Activated CD4-positive, alpha-beta T cell treated with anti-CD3 and anti-CD28 coated beads, Interleukin-2, amount 50 U/mL, for 16 hours (primary cell): Measurements from ENCODE around the gene NELFB.

Experiments
- DNase-seq: peaks from one replicate; pipeline ENCODE4 v3.0.0-alpha.2; 2020

NELFB gene

DNA sequence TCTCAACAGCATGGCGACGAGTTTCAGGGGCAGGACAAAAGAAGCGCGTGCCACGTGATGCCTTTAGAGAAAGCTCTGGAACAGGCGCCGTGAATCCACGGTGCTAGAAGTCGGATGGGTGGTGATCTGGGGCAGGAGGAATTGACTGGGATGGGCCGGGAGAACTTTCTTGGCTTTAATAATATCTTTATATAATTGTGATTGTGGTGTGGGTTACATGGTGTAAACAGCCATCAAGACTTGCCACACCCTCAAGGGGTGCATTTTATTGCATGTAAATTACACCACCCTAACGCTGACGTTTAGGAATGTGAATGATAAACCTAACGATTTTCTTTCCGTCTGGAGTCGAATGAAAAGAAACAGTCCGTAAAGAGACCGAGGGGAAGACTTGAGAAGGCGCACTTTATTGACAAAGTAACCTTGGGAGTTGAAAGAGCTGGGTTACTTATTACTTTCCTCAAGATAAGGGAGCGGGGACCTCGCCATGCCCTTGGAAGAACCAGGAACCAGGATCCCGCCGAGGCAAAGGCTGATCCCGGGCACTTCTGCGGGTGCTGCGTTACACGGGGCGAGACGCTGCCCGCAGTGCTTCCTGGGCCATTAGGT is 38.5 kb downstream of the NELFB start:
- DNase-seq, result no peak

DNA sequence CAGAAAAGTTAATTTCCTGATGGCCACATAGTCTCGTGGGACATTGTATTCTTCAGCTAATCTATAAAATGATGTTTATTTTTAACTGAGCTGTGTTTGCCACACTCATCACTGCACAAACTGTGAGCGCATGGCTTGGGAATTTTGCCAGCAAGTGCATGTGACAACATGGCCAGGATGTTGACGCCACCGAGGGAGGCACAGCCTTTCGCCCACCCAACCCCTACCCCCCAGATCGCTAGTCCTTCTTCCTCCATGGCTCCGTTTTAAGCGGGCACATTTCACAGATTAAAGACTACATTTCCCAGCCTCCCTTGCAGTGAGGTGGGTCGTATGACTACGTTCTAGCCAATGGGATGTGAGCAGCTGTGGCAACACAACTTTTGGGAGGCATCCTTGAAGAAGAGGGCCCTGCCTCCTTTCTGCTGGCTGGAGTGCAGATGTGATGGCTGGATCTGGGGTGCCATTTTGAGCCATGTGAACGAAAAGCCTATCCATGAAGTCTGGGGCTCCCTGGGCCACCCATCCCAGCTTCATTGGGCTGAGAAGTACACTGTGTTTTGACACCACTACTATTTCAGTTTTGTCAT is 39.1 kb downstream of the NELFB start:
- DNase-seq, result peak; percentile 61

DNA sequence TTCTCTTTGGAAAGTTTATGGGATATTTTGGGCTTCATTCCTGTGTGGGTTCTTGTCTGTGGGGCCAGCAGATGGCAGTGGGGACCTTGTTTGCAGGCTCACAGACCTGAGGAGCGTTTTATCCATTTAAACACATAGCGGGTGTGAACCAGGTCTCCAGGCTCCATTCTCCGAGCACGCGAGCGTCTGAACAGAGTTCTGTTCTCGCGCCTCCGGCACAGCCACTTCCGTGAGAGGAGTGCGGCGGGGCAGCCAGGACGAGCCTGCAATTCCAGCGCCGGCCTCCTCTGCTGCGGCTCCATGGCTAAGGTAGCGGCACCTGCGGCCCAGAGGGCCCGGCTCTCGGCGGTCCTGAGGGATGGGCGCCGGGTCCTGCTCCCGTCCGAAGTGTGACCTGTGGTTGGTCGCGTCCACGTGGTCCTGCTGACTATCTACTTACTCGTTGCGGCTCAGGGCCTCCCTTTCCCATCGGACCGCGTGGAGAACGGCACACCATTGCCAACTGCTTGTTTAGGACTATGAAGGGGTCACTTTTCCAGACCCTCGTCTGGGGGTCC is 39.6 kb downstream of the NELFB start:
- DNase-seq, result peak; percentile 22

DNA sequence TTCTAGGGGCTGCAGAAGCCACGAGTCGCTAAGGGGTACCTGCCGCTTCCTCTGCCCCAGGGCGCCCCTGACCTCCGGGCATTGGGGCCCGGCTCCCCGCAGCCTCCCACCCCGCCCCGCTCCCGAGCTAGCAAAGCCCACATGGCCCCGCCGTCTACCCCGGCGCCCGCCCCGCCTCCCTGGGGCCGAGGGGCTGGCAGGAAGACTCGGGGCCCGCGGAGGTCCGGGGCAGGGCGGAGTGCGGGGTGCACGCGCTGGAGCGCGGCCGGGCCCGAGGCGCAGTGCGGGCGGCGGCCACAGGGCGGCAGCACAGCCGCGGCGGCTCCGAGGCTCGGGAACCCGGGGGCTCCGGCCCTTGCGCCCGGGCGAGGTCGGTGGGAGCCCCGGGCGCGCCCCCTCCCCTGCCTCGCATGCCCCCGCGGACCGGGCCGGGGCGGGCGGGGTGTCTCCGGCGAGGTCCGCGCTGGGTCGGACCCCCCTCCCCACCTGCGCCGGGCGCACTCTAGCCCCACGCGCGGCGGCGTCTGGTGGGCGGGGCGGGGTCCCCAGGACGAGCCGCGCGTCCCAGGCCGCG is 40.2 kb downstream of the NELFB start:
- DNase-seq, result peak; percentile 51

DNA sequence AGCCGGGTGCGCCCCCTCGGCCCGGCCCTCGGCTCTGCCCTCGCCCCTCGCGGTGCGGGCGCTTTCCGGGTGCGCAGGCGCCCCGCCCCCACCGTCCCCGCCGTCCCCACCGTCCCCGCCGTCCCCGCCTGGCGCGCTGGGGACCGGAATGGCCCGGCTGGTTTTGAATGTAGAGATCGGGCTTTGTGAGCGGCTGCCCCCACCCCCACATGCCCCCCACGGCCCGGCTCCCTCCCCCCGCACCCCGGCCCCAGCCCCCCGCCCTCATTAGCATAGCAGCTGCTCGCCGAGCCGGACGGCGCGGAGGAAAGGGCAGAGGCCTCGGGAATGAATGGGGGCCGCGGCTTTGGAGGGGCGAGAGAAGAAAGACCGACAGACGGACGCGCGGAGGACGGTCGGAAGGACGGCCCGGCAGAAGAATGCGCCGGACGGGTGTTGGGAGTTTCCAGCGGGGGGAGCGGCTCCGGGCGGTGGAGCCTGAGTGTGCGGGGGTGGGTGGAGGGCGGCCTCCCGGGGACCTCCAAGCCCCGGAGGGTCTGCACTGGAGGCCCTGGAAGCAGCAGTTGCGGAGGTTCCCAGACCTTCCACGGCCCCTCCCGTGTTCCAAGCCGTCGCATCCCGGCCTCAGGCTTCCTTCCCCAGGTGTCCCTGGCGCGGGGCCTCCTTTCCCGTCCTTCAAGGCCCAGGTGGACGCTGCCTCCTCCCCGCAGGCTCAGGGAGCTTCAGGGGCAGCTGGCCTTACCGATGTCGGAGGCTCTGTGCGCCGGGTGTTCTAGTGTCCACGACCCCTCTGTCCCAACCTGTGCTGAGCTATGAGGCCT is 40.9 kb downstream of the NELFB start:
- no peak for DNase-seq

DNA sequence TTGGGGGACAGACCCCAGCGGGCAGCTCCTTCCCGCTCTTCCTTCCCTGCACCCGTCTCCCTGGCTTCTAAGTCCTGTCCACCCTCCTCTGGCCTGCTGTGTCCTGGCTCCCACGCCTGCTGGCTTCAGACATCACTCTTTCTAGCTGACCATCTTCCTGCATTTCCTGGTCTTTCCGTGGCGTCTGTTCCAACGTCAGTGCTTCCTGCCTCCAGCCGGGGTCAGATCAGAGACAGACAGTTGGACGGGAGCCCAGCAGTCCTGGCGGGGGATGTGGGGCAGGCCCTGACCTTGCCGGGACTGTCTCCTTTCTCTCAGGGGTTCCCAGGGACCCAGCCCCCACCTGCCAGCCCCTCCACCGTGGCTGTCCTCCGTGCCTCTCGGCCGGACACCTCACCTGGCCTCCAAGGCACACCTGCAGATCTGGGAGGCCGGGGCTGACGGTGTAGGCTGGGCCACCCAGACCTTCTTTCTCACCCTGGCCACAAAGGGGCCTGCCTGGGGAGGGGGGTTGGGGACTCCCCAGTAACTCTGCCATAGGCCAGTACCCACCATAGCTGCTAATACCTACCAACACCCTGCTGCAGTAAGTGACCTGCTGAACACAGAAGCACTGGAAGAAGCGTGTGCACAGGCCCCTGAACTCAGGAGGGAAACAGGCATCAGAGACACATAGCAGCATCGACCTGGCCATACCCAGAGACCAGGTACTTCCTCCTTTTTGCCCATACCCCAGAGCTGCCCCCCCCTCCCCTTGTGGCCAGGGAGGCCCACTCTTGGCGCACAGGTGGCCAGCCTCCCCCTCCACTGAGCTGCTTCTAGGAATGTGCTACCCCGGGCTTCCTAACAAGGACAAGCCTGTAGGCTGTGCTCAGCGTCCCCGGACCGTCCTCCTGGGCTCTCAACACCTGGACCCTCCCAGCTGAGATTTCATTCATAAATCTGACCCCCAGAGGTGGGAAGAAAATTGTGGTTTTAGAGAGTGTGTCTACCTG is 41.8 kb downstream of the NELFB start:
- no peak for DNase-seq

DNA sequence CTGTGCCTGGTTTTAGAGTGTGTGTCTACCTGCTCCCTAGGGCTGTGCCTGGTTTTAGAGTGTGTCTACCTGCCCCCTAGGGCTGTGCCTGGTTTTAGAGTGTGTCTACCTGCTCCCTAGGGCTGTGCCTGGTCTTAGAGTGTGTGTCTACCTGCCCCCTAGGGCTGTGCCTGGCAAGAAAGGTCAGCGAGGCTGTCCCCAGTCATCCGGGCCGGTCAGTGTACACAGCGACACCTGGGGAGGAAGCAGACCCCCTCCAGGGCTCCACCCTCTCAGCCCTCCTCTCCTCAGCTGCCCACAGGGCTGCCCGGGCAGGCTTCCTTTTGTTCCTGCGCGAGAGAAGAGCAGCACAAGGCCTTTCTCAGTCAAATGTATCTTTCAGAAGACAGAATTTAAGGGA is 42.8 kb downstream of the NELFB start:
- DNase-seq, result no peak

DNA sequence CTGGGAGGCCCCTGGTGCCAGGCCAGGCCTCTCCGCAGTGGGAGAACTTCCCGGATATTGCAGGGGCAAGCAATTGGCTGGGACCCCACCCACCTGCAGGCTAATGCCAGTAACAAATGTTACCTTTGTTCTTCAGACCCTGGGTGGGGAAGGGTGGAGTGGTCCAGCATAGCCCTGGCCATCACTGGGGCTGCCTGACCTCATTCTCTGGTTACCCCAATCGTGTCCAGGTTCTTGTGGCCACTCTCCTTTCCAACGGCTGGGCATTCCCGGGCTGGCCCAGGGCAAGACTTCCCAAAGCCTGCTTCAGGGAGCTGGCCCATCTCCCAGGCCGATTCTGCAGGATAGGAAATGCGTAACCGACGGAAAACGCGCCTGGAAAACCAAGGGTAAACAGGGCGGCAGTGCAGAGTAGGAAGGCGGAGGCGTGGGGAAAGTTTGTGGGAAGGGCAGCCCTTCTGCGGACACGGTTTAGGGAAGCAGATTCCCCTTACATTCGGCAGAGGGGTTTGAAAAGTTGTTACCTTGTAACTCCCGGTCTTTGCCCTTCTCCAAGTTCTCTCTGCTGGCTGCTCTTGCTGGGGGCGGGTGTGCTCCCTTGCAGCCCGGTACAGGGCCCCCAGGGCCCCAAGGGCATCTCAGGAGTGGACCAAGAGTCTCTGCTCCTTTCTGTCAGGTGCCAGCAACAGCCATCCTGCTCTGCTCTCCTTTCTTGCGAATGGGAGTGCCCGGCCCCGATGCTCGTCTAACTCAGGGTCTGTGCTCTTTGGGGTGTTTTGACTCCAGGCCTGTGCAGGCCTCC is 43.5 kb downstream of the NELFB start:
- DNase-seq, result no peak

DNA sequence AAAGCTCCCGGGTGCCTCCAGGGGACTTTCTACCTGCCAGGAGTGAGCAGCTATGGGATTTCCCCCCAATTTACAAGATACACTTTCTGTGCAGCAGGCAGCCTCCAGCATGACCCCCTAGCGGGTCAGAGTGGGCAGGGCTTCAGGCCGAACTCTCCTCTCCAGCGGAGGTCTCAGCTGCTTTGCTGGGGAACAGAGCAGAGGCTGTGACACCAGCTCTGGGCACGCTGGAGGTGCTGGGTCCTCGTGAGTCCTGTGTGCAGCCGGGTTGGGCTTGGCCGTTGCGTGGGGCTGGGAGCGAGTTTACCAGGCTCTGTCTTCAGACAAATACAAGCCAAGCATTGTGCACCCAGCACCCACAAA is 44.1 kb downstream of the NELFB start:
- no peak for DNase-seq

DNA sequence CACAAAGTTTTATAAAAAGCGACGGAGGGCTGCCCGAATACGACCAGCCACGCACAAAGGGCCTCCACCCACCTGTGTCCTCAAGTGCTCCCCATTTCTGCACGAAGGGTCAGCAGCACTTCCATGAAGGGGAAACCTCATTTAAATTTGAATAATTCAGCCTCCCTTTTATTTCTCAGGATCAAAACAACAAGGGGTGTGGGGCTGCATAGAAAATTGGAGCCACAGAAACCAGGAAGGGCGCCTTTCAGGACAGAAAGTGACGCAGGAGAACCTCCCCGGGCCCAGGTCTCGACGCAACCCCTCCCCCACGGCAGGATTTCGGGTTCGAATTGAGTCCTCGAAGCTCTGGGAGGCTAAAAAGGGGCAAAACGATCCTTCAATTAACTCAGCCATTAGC is 44.8 kb downstream of the NELFB start:
- DNase-seq, result no peak

DNA sequence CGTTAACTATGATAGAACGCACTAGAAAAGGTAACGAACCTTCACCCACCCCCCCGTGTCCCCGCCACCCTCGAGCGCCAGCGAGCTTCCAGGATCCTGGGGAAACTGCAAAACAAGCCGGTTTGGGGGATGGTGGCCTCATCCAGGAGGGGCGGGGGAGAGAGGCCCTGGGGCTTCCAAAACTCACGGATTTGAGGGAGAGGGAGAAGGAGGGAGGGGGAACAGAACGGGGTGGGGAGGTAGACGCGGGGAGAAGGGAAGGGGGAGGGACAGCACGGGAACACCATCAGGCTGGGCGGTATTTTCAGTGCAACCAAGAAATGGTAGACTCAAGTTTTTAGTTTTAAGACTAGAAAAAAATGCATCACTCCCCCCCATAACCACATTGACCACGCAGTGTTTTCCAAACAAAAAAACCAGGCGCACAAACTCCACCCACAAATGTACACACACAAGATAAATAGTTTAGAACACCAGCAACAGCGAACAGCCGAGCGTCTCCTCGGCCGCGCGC is 45.5 kb downstream of the NELFB start:
- DNase-seq, result no peak

DNA sequence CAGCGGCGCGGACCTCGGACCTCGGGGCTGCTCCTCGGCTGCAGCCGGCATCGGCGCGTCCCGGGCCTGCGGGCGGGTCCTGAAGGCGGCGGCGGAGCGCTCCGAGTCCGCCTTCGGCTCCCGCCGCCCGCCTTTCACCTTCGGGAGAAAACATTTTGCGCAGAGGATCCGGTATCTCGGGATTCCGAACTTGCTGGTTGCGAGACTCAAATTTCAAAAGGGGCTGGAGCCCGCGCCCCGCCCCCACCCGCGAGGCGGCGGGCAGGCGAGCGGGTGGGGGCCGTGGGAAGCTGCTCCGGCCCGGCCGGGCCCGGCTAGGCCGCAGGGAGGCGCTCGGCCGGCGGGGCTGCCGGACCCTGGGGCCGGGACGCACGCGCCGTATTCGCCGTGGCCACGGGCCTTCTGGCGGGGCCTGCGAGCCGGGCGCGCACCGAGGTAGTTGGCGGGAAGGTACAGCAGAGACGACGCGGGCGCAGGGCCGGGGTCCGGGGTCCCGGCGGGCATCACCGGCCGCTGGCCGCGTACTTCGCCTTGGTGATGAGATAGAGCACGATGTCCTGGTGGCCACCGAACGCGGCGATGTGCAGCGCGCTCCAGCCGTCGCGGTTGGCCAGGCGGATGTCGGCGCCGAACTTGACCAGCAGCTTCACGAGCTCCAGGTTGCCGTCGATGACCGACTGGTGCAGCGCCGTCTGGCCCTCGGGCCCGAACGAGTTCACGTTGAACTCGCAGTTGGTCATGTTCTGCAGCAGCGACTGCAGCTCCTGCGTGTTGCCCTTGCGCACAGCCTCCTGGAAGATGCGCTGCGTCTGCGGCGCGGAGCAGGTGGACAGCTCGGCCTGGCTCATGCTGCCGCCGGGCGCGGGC is 46.2 kb downstream of the NELFB start:
- no peak for DNase-seq

DNA sequence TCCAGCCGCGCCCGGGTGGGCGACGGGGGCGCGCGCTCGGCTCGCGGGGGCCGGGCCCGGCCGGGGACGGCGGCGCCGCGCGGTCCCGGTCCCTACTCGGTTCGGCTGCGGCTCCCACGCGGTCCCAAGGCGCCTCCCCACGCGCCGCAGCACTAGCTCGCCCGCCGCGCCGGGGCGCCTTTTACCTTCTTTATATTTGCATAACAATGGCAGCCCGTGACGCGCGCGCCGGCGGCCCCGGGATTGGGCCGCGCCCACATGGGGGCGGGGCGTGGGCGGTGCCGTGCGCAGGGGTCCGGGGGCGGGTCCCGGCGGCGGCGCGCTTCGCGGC is 47.0 kb downstream of the NELFB start, which contains the start of gene NRARP:
NRARP (minus strand) TSS at position 154 of the 331 bp plus-strand sequence. CDS start 343 bp downstream, outside the sequence.
- peak; percentile 89 for DNase-seq

DNA sequence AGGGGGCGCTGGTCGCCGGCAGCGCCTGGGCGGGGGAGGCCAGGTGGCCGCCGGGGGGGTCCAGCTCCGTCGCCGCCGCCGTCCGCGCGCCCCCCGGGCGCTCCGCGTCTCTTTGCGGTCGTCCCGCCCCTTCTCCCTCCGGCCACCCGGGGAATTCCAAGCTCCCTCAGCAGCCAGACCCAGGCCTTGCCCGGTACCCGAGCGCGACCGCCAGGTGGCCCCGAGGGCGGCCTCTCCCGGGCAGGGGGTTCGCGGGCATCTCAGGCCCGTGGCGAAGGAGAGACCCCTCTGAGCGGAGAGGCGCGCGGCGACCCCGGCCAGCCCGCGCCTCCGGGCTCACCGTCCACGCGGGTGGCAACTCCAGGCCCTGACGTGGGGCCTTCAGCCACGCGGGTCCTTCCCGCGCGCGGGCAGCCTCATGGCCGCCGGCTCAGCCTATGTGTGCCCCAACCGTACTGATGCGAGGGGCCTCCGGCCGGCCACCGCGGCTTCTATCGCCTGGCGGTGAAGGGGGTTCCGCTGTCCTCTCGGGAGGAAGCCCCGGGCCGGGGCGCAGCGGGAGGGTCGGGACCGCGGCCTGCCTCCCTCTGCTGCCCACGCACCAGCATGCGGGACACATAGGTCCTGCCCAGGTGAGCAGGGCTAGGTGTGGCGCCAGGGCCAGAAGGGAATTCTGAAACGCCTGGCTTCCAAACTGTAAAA is 47.5 kb downstream of the NELFB start:
- no peak for DNase-seq

DNA sequence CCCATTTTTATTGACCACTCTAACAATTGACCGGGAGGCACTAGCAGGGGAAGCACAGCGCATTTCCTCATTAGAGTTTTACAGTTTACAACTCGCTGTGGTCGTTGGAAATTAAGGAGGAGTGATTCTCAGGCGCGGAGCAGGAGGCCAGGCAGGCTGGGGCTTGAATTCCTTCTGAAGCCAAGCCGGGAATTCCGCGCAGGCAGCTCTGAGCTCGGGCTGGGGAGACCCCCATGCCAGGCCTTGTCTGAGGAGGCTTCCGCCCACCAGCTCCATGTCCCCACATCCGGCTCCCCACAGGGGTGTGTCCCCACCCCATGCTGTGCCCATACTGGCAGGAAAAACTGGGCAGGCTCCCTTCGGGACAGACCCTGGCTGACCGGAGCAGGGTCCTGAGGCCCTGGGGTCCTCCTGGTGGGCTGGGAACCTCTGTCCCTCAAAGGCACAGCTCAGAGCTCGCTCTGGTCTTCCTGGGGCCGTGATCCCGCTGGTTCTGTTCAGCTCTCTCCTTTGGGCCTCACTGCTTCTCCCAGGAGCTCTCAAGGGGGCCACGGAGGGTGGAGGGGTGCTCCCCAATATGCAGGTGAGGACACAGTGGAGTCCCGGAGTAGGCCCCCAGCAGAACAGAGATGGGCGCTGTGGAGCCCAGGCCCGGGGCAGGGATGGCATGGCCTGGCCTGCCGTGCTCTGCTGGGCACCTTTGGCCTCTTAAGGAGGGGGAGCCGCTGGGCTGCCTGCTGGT is 48.2 kb downstream of the NELFB start:
- no peak for DNase-seq

DNA sequence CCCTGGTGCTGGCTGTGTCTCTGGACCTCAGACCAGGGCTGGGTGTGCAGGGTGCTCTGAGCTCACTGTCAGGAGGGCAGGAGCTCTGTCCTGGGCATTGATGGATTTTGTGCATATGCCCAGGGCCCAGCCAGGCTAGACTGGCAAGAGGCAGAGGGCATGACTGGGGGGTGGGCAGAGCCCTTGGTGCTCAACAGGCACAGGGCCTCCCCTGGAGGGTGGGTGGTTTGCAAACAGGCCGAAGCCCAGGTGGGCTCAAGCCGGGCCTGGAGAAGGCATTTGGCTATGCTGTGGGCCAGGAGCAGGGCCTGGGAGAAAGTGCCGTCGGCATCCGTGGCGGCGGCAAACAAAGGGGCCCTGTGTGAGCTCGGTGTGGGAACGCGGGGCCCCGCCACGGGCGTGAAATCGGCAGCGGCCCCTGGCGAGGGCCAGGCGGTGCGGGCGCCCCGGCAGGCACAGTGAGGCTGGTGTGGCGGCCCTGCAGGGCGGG is 48.8 kb downstream of the NELFB start:
- DNase-seq, result no peak

DNA sequence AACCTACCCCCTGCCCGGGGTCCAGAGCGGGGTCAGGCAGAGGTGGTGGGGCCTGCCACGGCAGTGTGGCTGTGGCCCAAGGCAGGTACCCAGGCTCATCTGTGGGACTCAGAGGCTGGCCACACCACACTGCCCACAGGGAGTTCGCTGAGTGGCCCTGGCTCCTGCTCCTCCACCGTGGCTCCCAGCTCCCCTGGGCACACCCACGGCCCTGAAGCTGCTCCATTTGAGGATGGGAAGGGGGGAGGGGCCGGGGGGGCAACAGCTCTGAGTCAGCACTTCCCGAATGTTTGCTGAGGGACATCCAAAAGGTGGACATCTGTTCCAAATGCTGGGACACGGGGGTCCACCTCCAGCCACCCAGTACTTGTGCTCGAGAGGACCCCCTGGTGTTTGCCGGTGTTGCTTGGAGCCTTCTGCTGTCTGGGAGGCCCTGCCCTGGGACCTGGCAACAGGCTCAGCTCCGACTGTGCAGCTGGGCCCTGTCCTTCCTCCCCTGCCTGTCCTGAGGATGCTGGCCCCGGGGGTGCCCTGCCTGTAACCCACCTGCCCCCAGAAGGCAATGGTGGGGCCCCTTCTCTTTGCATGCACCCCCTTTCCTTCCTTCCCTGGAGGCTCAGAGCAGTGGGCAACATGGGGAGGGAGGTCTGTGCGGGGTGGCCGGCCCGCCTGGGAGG is 49.4 kb downstream of the NELFB start:
- DNase-seq, result no peak
